Activated T-cell treated with anti-CD3 and anti-CD28 coated beads, Interleukin-2, amount 50 U/mL, for 4 hours (primary cell): ENCODE data around the gene TULP4. TPM values are rescaled to one million over a fixed set of nuclear protein-coding genes. Genes with fewer than 3 reads are reported as not detected.
"Not testable (repeated sequence)": the region's sequence is repeated elsewhere in the genome, so short reads cannot be mapped to it uniquely, and the experiment has no call there.

Source experiments
- ATAC-seq, 2 donors: fragments of 200-7000 bp; cut with Tn5 transposase; one replicate each; pipeline ENCODE4 v1.10.0; 2021
- DNase-seq: peaks from one replicate; pipeline ENCODE4 v3.0.0-alpha.2; 2020
- H3K27me3 Mint-ChIP-seq: one replicate; pipeline ENCODE4 v1.8.0; 2021; ENCODE audit warnings: low read depth, mixed read lengths
- H3K36me3 Mint-ChIP-seq: one replicate; pipeline ENCODE4 v1.8.0; 2022; ENCODE audit warnings: mixed read lengths; ENCODE audit not compliant: insufficient read depth
- H3K4me1 Mint-ChIP-seq: one replicate; pipeline ENCODE4 v1.8.0; 2021; ENCODE audit warnings: low read depth, mixed read lengths
- H3K4me3 Mint-ChIP-seq: one replicate; pipeline ENCODE4 v1.8.0; 2021; ENCODE audit warnings: mild to moderate bottlenecking, moderate library complexity, mixed read lengths
- H3K9me3 Mint-ChIP-seq: one replicate; pipeline ENCODE4 v1.8.0; 2021; ENCODE audit warnings: mixed read lengths
- total RNA-seq, 3 donors: library from RNA; stranded (reverse); gene quantifications; one replicate each; pipeline ENCODE4 v1.2.1, GENCODE V29; 2021

TULP4 gene
- total RNA-seq, 3 donors from 2014 or later, result 23.4 to 24.8 (median 23.9) TPM

GRCh38 chr6:158514176-158514575 is 201.9 kb downstream of the TULP4 start:
- no peaks in the 10 kb centered on the region for H3K27me3 Mint-ChIP-seq
- H3K4me3 Mint-ChIP-seq, result no peak overlapping the region
- DNase-seq (no peak), ATAC-seq (no peak)
- H3K9me3 Mint-ChIP-seq, result no peaks in the 10 kb centered on the region
- peaks cover 2% of the 10 kb centered on the region for H3K36me3 Mint-ChIP-seq
- H3K4me1 Mint-ChIP-seq, result peaks cover 40% of the 10 kb centered on the region

- Mint-ChIP-seq H3K4me3 (no peak overlapping the region), H3K4me1 (peaks cover 40% of the 10 kb centered on the region), H3K27me3 (peaks cover 3% of the 10 kb centered on the region), H3K9me3 (no peaks in the 10 kb centered on the region), H3K36me3 (peaks cover 2% of the 10 kb centered on the region)
- no peak for ATAC-seq
- DNase-seq, result no peak
Measured at GRCh38 chr6:158514991-158515390, 202.7 kb downstream of the TULP4 start.

- Mint-ChIP-seq H3K27me3 (peaks cover 7% of the 10 kb centered on the region), H3K4me3 (no peak overlapping the region), H3K36me3 (no peaks in the 10 kb centered on the region), H3K4me1 (peaks cover 40% of the 10 kb centered on the region), H3K9me3 (no peaks in the 10 kb centered on the region)
- DNase-seq, result no peak
- no peak for ATAC-seq
Measured at GRCh38 chr6:158516098-158516497, 203.8 kb downstream of the TULP4 start.

GRCh38 chr6:158517038-158517437 is 204.8 kb downstream of the TULP4 start:
- Mint-ChIP-seq H3K4me3 (no peak overlapping the region), H3K4me1 (peaks cover 40% of the 10 kb centered on the region), H3K9me3 (no peaks in the 10 kb centered on the region), H3K27me3 (peaks cover 7% of the 10 kb centered on the region), H3K36me3 (no peaks in the 10 kb centered on the region)
- ATAC-seq, result no peak
- no peak for DNase-seq

- H3K9me3 Mint-ChIP-seq, result no peaks in the 10 kb centered on the region
- peaks cover 40% of the 10 kb centered on the region for H3K4me1 Mint-ChIP-seq
- peak overlapping the region; percentile 74 for H3K4me3 Mint-ChIP-seq
- no peaks in the 10 kb centered on the region for H3K36me3 Mint-ChIP-seq
- DNase-seq (no peak), ATAC-seq (no peak)
- H3K27me3 Mint-ChIP-seq, result peaks cover 9% of the 10 kb centered on the region
Measured at GRCh38 chr6:158517581-158517980, 205.3 kb downstream of the TULP4 start.

GRCh38 chr6:158518191-158519127 is 206.2 kb downstream of the TULP4 start:
- no peaks in the 10 kb centered on the region for H3K9me3 Mint-ChIP-seq
- DNase-seq, result peak; percentile 40
- peaks cover 14% of the 10 kb centered on the region for H3K27me3 Mint-ChIP-seq

GRCh38 chr6:158519300-158519699 is 207.0 kb downstream of the TULP4 start:
- no peaks in the 10 kb centered on the region for H3K9me3 Mint-ChIP-seq
- DNase-seq (no peak), ATAC-seq (no peak)
- peaks cover 32% of the 10 kb centered on the region for H3K4me1 Mint-ChIP-seq
- no peaks in the 10 kb centered on the region for H3K36me3 Mint-ChIP-seq
- peaks cover 20% of the 10 kb centered on the region for H3K27me3 Mint-ChIP-seq
- no peak overlapping the region for H3K4me3 Mint-ChIP-seq

More at GRCh38 chr6:158518191-158519127, 206.2 kb downstream of the TULP4 start:
- peaks cover 40% of the 10 kb centered on the region for H3K4me1 Mint-ChIP-seq
- peak overlapping the region; percentile 74 for H3K4me3 Mint-ChIP-seq
- no peaks in the 10 kb centered on the region for H3K36me3 Mint-ChIP-seq
- ATAC-seq, result peak; percentile 92 to 94

GRCh38 chr6:158519761-158520160 is 207.5 kb downstream of the TULP4 start:
- Mint-ChIP-seq H3K9me3 (no peaks in the 10 kb centered on the region), H3K4me3 (no peak overlapping the region), H3K27me3 (peaks cover 25% of the 10 kb centered on the region), H3K4me1 (peaks cover 28% of the 10 kb centered on the region), H3K36me3 (no peaks in the 10 kb centered on the region)
- ATAC-seq, result no peak
- no peak for DNase-seq

- not testable (repeated sequence) for H3K9me3 Mint-ChIP-seq, DNase-seq, H3K36me3 Mint-ChIP-seq, H3K4me3 Mint-ChIP-seq, ATAC-seq
- H3K27me3 Mint-ChIP-seq, result peaks cover 34% of the 10 kb centered on the region
- peaks cover 17% of the 10 kb centered on the region for H3K4me1 Mint-ChIP-seq
Measured at GRCh38 chr6:158520975-158521374, 208.7 kb downstream of the TULP4 start.

GRCh38 chr6:158521759-158522158 is 209.5 kb downstream of the TULP4 start:
- H3K36me3 Mint-ChIP-seq, result no peaks in the 10 kb centered on the region
- no peak for ATAC-seq
- no peaks in the 10 kb centered on the region for H3K9me3 Mint-ChIP-seq
- DNase-seq, result no peak
- H3K27me3 Mint-ChIP-seq, result peaks cover 36% of the 10 kb centered on the region
- H3K4me1 Mint-ChIP-seq, result peaks cover 14% of the 10 kb centered on the region
- no peak overlapping the region for H3K4me3 Mint-ChIP-seq

- DNase-seq, result no peak
- no peaks in the 10 kb centered on the region for H3K36me3 Mint-ChIP-seq
- peaks cover 9% of the 10 kb centered on the region for H3K4me1 Mint-ChIP-seq
- H3K27me3 Mint-ChIP-seq, result peaks cover 41% of the 10 kb centered on the region
- no peak for ATAC-seq
- no peak overlapping the region for H3K4me3 Mint-ChIP-seq
- H3K9me3 Mint-ChIP-seq, result peaks cover 3% of the 10 kb centered on the region
Measured at GRCh38 chr6:158522616-158523015, 210.4 kb downstream of the TULP4 start.

- peaks cover 50% of the 10 kb centered on the region for H3K27me3 Mint-ChIP-seq
- no peaks in the 10 kb centered on the region for H3K36me3 Mint-ChIP-seq
- H3K4me3 Mint-ChIP-seq, result no peak overlapping the region
- no peak for DNase-seq
- H3K4me1 Mint-ChIP-seq, result no peaks in the 10 kb centered on the region
- ATAC-seq, result no peak
- H3K9me3 Mint-ChIP-seq, result peaks cover 11% of the 10 kb centered on the region
Measured at GRCh38 chr6:158524311-158524710, 212.0 kb downstream of the TULP4 start.

- not testable (repeated sequence) for DNase-seq, ATAC-seq, H3K4me3 Mint-ChIP-seq, H3K4me1 Mint-ChIP-seq, H3K36me3 Mint-ChIP-seq
- peaks cover 55% of the 10 kb centered on the region for H3K27me3 Mint-ChIP-seq
- peaks cover 14% of the 10 kb centered on the region for H3K9me3 Mint-ChIP-seq
Measured at GRCh38 chr6:158527858-158528257, 215.6 kb downstream of the TULP4 start.

- Mint-ChIP-seq H3K4me3 (no peak overlapping the region), H3K27me3 (peaks cover 52% of the 10 kb centered on the region), H3K9me3 (peaks cover 19% of the 10 kb centered on the region), H3K36me3 (no peaks in the 10 kb centered on the region), H3K4me1 (no peaks in the 10 kb centered on the region)
- DNase-seq (no peak), ATAC-seq (no peak)
Measured at GRCh38 chr6:158528826-158529225, 216.6 kb downstream of the TULP4 start.

- ATAC-seq, result no peak
- Mint-ChIP-seq H3K27me3 (peaks cover 51% of the 10 kb centered on the region), H3K9me3 (peaks cover 19% of the 10 kb centered on the region), H3K4me3 (no peak overlapping the region), H3K36me3 (no peaks in the 10 kb centered on the region), H3K4me1 (no peaks in the 10 kb centered on the region)
- no peak for DNase-seq
Measured at GRCh38 chr6:158529629-158530028, 217.4 kb downstream of the TULP4 start.
